ENCODE measurements around the gene TAX1BP1.

DNA sequence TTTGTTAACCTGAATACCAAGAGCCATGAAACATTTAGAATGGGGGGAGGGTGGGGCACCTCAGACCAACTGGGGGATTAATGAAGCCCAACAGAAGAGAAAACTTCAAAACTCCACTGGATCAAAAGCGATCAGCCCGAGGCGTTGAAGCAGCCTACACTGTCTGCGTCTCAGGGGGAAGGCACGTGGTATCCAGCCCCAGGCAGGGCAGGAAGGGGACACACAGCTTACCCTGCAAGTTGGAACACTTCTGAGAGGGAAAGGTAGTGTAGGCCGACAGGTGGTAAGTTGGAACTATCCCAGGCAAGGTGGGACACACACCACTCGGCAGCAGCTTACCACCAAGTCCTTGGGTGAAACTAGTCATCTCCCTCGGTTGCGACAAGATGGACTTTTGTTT, 102.9 kb downstream of the TAX1BP1 start:
- no peak for TF ChIP-seq CTCF (IDR thresholded peaks at IDR 0.05; ENCODE audit: borderline replicate concordance, extremely low read depth, low read length, poor library complexity, severe bottlenecking)
- TF ChIP-seq EZH2 (IDR thresholded peaks at IDR 0.05; ENCODE audit: borderline replicate concordance, low read depth, low read length, severe bottlenecking): no peak

All from DND-41 (cell line).